ENCODE results near the gene HOXC12. TPM values are rescaled to one million over a fixed set of nuclear protein-coding genes. Genes with fewer than 3 reads are reported as not detected.

HOXC12 gene
- total RNA-seq, 1 donor from 2014 or later, result not detected

DNA sequence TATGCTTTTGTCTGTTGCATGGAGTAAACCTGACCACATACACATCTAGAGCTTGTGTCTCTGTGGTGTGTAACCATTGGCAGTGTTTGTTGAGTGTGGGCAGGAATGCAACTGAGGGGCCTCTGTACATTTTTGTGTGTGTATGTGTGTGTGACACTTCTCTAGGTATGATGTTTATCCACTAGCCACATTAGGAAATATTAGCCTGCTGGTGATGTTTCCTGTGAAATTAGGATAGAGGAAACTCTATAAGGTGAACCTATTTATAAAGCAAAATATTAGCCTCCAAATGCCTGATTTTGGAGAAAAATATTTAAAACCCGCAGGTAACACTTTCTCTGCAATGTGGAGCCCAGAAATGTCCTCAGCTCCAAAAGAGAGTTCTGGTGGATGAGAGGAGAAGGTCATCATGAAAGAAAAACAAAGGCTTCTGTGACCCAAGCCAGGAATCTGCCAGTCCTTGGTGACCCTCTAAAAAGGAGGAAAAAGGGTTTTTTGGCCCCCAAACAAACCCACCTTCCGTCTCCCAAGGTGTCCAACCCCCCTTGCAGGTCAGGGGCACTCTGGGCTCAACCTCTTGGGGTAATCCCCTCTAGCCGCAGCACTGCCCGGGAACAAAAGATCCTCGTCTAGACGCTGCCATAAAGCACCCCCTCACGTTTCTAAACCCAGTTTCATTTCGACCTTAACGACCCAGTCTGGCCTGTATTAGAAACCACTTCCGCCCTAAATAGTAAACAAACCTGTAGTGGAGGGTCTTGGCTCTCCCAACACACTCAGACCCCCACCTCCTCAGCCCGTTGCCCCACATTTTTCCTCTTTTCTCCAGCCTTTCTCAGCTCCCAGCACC, 23.1 kb downstream of the HOXC12 start:
- Histone ChIP-seq H3K4me3 (ENCODE audit: low read length in 3 of 3) (peak overlapping the region in 1 of 3 donors; percentile 38), H3K27me3 (ENCODE audit: control insufficient read depth in 3 of 3, insufficient read depth in 3 of 3, low read length in 3 of 3) (peaks cover 37 to 90% (median 47%) of the 10 kb centered on the region in 3 donors), H3K4me1 (ENCODE audit: control insufficient read depth in 3 of 3, insufficient read depth in 3 of 3, low read length in 3 of 3) (peaks cover 23 to 47% (median 26%) of the 10 kb centered on the region in 3 donors), H3K27ac (ENCODE audit: low read depth, low read length) (peak overlapping the region; percentile 64), H3K36me3 (ENCODE audit: control insufficient read depth in 3 of 3, insufficient read depth in 3 of 3, low read length in 3 of 3) (no peaks in the 10 kb centered on the region), H3K9me3 (ENCODE audit: control insufficient read depth in 3 of 3, low read length in 3 of 3) (no peaks in the 10 kb centered on the region), H3K9ac (ENCODE audit: low read depth in 1 of 3, low read length in 3 of 3) (peak overlapping the region; percentile 28 to 57 (median 42))

DNA sequence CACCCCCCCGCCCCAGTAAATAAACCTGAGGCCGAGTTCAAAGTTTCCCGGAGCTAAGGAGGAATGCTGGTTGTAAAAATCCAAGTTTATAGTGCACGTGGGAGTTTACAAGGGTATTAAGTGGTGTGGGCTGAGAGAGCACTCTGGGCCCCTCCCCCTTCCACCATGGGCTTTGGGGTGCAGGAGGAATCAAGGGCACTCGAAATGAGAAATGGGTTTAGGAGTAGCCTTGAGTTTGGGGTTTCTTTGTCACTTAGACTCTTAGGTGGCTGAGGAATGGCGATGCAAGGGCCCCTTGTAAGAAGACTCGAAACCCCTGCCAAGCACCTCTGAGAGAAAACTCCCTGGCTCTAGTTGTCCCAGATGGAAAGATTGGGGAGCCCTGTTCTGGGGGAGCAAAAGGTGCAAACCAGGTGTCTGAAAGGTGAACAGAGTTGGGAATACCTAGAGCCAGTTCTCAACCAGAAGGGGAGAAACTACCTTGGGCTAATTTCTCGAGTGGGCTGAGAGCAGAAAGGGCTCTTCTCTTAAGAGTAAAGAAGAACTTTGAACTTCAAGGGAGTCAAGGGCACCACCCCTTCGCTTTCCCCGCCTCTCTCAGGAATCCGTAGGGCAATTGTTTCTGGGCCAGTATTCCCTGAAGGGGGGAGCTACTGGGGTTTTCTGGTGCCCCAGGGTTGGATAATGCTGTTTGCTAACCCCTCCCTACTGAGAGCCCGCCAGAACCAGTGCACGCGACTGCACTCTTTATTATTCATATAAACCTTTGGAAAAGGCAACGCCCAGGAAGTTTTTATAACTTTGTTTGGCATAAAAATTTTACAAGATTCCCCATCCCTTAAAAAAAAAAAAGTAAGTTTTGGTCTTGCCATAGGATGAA, 24.0 kb downstream of the HOXC12 start:
- Histone ChIP-seq H3K27ac (ENCODE audit: low read depth, low read length) (peak overlapping the region; percentile 97), H3K36me3 (ENCODE audit: control insufficient read depth in 3 of 3, insufficient read depth in 3 of 3, low read length in 3 of 3) (no peaks in the 10 kb centered on the region), H3K9me3 (ENCODE audit: control insufficient read depth in 3 of 3, low read length in 3 of 3) (no peaks in the 10 kb centered on the region), H3K9ac (ENCODE audit: low read depth in 1 of 3, low read length in 3 of 3) (no peak overlapping the region), H3K27me3 (ENCODE audit: control insufficient read depth in 3 of 3, insufficient read depth in 3 of 3, low read length in 3 of 3) (peaks cover 33 to 90% (median 41%) of the 10 kb centered on the region in 3 donors), H3K4me3 (ENCODE audit: low read length in 3 of 3) (no peak overlapping the region), H3K4me1 (ENCODE audit: control insufficient read depth in 3 of 3, insufficient read depth in 3 of 3, low read length in 3 of 3) (peaks cover 24 to 49% (median 25%) of the 10 kb centered on the region in 3 donors)

DNA sequence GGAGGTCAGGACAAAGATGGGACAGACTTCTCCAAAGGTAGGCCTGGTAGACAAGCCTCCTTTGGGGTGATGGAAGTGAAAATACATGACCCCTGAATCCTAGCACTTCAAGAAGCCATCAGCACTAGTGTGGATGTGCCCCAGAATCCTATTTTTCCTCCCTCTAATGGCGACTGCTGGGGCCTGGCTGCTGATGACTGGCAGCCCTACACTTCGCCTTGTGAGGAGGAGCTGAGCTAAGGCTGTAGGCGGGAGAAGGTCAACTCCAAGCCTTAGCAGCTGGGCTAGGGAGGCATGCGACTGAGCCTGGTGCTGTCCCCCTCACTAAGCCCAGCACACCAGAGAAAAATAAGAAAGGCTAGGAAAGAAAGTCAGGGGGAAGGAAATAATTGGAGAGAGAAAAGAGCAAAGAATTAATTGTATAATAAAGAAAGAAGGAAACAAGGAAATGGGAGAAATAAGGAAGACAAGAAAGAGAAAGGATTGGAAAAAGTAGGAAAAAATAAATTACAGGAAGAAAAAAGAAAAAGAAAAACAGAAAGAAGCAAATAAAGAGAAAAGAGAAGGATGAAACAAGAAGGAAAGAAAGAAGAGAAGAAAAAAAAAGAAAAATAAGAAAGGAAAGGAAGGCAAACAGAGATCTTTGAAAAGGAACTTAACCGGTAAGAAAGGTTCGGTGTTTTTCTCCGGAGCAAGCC, 25.6 kb downstream of the HOXC12 start:
- Histone ChIP-seq H3K27ac (ENCODE audit: low read depth, low read length) (peak overlapping the region; percentile 97), H3K9me3 (ENCODE audit: control insufficient read depth in 3 of 3, low read length in 3 of 3) (no peaks in the 10 kb centered on the region), H3K36me3 (ENCODE audit: control insufficient read depth in 3 of 3, insufficient read depth in 3 of 3, low read length in 3 of 3) (no peaks in the 10 kb centered on the region), H3K4me1 (ENCODE audit: control insufficient read depth in 3 of 3, insufficient read depth in 3 of 3, low read length in 3 of 3) (peaks cover 23 to 56% (median 28%) of the 10 kb centered on the region in 3 donors), H3K4me3 (ENCODE audit: low read length in 3 of 3) (peak overlapping the region; percentile 6 to 70 (median 65)), H3K27me3 (ENCODE audit: control insufficient read depth in 3 of 3, insufficient read depth in 3 of 3, low read length in 3 of 3) (peaks cover 37 to 83% (median 40%) of the 10 kb centered on the region in 3 donors), H3K9ac (ENCODE audit: low read depth in 1 of 3, low read length in 3 of 3) (peak overlapping the region; percentile 84 to 97 (median 90))

DNA sequence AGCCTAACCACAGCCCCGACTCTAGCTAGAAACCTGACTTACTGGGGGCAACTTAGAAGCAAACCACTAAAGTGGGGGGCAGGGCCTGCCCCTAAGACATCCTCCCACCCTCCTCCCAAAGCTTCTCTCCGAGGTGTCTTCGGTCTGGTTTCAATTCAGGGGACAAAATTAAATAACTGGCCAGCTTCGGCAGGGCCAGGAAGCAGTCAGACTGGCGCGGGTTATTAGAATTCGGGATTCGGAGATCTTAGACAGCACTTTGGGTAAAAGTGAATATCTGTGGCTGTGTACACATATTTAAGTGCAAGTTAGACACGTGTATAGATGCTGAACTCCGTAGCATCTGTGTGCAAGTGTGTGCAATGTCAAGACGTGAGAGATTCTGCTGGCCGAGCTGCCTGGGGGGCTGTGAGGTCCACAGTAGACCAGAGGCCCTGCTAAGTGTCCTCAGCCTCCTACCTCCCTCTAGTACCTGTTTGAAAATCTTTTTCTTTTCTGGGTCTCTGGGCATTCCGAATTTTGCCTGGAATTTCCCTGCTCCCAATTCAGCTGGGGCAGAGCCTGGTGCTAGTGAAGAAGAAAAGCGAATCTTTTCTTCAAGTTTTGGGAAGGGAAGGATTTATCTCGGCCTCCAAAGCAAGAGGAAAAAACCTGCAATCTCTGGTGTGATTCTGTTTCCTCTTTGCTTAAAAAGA, 26.2 kb downstream of the HOXC12 start:
- H3K4me3 ChIP-seq (ENCODE audit: low read length in 3 of 3), result peak overlapping the region in 2 of 3 donors; percentile 65 to 70
- H3K27me3 ChIP-seq (ENCODE audit: control insufficient read depth in 3 of 3, insufficient read depth in 3 of 3, low read length in 3 of 3), result peaks cover 31 to 76% (median 34%) of the 10 kb centered on the region in 3 donors
- peak overlapping the region; percentile 84 to 97 (median 90) for H3K9ac ChIP-seq (ENCODE audit: low read depth in 1 of 3, low read length in 3 of 3)
- no peaks in the 10 kb centered on the region for H3K36me3 ChIP-seq (ENCODE audit: control insufficient read depth in 3 of 3, insufficient read depth in 3 of 3, low read length in 3 of 3)
- H3K4me1 ChIP-seq (ENCODE audit: control insufficient read depth in 3 of 3, insufficient read depth in 3 of 3, low read length in 3 of 3), result peaks cover 25 to 57% (median 25%) of the 10 kb centered on the region in 3 donors
- H3K27ac ChIP-seq (ENCODE audit: low read depth, low read length), result peak overlapping the region; percentile 97
- no peaks in the 10 kb centered on the region for H3K9me3 ChIP-seq (ENCODE audit: control insufficient read depth in 3 of 3, low read length in 3 of 3)

DNA sequence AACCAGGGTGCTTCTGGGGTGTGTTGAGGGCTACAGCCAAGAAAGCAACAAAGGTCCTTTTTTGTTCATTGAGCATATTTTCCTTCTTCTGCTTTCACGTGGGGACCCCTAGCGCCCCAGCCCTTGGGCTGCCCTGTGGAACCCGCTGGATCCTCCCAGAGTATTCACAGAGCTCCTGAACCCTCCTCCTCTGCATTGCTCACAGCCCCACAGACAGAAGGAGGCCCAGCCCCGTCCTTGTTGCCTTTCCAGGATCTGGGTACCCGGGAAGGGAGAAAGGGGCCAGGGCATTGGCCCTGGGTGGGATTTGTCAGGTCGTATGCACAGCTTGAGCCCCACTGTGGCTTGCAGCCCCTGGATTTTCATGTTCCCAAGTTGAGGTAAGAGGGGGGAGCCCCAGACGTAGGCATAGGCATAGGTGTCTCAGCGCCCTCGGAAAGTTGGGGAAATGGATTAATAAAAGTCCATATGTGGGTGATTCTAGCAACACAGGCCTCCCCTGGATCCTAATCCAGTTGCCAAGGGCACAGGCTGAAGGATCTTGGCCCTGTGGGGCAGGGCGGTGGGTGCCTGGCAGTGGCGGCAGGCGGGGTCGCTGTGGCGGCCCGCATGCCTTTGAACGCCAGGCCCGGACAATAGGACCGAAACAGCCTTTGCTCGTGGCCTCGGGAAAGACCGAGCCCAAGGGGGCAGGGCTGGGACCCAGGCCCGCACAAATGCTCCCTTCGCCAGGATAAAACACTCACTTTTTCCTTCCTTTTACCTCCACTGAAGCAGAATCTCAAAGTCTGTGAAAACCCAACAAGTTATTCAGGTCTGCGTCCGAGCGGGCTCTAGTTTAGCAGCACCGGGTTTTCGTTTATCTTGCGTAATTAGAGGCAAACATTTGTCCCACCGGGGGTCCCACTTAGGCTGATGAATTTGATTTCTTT, 27.2 kb downstream of the HOXC12 start:
- H3K9ac ChIP-seq (ENCODE audit: low read depth in 1 of 3, low read length in 3 of 3), result peak overlapping the region; percentile 84 to 97 (median 90)
- peaks cover 27 to 66% (median 39%) of the 10 kb centered on the region in 3 donors for H3K27me3 ChIP-seq (ENCODE audit: control insufficient read depth in 3 of 3, insufficient read depth in 3 of 3, low read length in 3 of 3)

DNA sequence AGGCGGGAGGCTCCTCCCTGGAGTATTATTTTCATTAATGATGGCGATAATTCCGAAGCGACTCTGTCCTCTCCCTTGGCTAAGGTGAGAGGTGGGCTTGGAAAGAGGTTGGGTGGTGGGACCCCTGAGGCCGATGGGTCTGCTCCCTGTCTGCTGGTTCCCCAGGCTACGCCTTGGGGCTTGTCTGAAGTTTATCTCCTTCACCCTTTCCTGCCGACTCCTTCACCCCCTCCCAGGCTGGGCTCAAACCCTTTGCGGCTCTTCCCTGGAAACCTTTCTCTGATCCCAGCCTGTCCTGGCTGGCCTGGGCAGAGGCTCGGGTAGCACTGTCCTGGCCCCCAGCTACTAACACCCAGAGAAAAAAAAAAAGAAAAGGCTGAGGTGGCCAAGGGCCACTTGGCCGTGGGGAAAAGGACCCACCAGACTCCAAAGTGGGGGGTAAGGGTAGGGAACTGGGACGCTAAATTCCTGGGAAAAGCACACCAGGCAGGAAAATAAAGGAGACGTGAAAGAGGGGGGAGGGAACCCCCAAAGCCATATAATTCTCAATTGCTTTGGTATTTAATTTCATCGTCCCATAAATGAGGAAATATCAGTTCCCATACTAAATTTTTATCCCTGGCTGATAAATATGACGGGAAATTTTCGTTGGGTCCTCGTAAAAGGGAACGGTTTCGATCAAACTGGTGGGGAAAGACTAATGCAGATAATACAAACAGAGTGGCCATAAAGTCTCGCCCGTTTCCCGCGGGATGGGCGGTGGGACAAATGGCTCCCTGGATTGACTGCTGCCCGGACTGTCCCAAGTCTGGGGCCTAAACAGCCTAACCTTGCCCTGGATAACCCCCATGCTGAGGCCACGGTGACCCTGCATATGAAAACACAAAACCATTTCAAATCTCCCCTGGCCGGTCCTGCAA, 28.2 kb downstream of the HOXC12 start:
- no peaks in the 10 kb centered on the region for H3K9me3 ChIP-seq (ENCODE audit: control insufficient read depth in 3 of 3, low read length in 3 of 3)
- no peaks in the 10 kb centered on the region for H3K36me3 ChIP-seq (ENCODE audit: control insufficient read depth in 3 of 3, insufficient read depth in 3 of 3, low read length in 3 of 3)
- H3K9ac ChIP-seq (ENCODE audit: low read depth in 1 of 3, low read length in 3 of 3), result peak overlapping the region; percentile 84 to 97 (median 88)
- peaks cover 34 to 73% (median 36%) of the 10 kb centered on the region in 3 donors for H3K4me1 ChIP-seq (ENCODE audit: control insufficient read depth in 3 of 3, insufficient read depth in 3 of 3, low read length in 3 of 3)
- peak overlapping the region; percentile 65 to 70 (median 70) for H3K4me3 ChIP-seq (ENCODE audit: low read length in 3 of 3)
- peaks cover 21 to 60% (median 36%) of the 10 kb centered on the region in 3 donors for H3K27me3 ChIP-seq (ENCODE audit: control insufficient read depth in 3 of 3, insufficient read depth in 3 of 3, low read length in 3 of 3)
- peak overlapping the region; percentile 97 for H3K27ac ChIP-seq (ENCODE audit: low read depth, low read length)

More for the DNA sequence above, 27.2 kb downstream of the HOXC12 start:
- H3K36me3 ChIP-seq (ENCODE audit: control insufficient read depth in 3 of 3, insufficient read depth in 3 of 3, low read length in 3 of 3), result no peaks in the 10 kb centered on the region
- H3K9me3 ChIP-seq (ENCODE audit: control insufficient read depth in 3 of 3, low read length in 3 of 3), result no peaks in the 10 kb centered on the region
- peak overlapping the region; percentile 65 to 70 (median 70) for H3K4me3 ChIP-seq (ENCODE audit: low read length in 3 of 3)
- peaks cover 26 to 64% (median 26%) of the 10 kb centered on the region in 3 donors for H3K4me1 ChIP-seq (ENCODE audit: control insufficient read depth in 3 of 3, insufficient read depth in 3 of 3, low read length in 3 of 3)
- peak overlapping the region; percentile 97 for H3K27ac ChIP-seq (ENCODE audit: low read depth, low read length)

DNA sequence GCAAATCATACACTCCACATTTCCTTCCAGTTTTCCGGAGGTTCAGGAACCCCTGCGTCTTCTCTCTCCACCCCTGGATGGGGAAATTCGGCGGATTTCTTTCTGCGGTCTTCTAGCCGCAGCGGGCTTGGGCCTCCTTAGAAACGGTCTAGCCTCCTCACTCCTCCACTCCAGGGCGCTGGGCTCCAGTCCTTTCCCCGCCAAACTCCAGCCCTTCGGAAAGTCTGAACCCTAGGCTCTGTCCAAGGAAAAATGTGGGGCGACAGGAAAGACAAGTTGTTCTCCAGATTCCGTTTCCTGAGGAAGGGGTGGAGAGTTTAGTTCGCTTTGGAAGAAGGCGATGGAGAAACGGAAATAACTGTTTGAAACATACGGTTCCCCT, 28.9 kb downstream of the HOXC12 start:
- H3K36me3 ChIP-seq (ENCODE audit: control insufficient read depth in 3 of 3, insufficient read depth in 3 of 3, low read length in 3 of 3), result no peaks in the 10 kb centered on the region
- peak overlapping the region; percentile 97 for H3K27ac ChIP-seq (ENCODE audit: low read depth, low read length)
- peak overlapping the region; percentile 65 to 70 (median 70) for H3K4me3 ChIP-seq (ENCODE audit: low read length in 3 of 3)
- no peaks in the 10 kb centered on the region for H3K9me3 ChIP-seq (ENCODE audit: control insufficient read depth in 3 of 3, low read length in 3 of 3)
- peaks cover 18 to 56% (median 32%) of the 10 kb centered on the region in 3 donors for H3K27me3 ChIP-seq (ENCODE audit: control insufficient read depth in 3 of 3, insufficient read depth in 3 of 3, low read length in 3 of 3)
- H3K4me1 ChIP-seq (ENCODE audit: control insufficient read depth in 3 of 3, insufficient read depth in 3 of 3, low read length in 3 of 3), result peaks cover 36 to 75% (median 39%) of the 10 kb centered on the region in 3 donors
- peak overlapping the region; percentile 84 to 97 (median 88) for H3K9ac ChIP-seq (ENCODE audit: low read depth in 1 of 3, low read length in 3 of 3)
